B cell (primary cell): ENCODE data around the gene C4orf54.

ENCODE experiments used
- EZH2 ChIP-seq: IDR thresholded peaks from 2 replicates; pipeline ENCODE4 v1.6.1; 2012; ENCODE audit warnings: borderline replicate concordance, low read depth, mild to moderate bottlenecking, moderate library complexity, low read length; ENCODE audit not compliant: insufficient read depth, poor library complexity, severe bottlenecking
- TF ChIP-seq, protein P1 (sequence below): fragments of 200-600 bp; IDR thresholded peaks from one replicate; pipeline ENCODE4 v1.8.0; 2022; ENCODE audit warnings: antibody characterized with exemption, mild to moderate bottlenecking

DNA sequence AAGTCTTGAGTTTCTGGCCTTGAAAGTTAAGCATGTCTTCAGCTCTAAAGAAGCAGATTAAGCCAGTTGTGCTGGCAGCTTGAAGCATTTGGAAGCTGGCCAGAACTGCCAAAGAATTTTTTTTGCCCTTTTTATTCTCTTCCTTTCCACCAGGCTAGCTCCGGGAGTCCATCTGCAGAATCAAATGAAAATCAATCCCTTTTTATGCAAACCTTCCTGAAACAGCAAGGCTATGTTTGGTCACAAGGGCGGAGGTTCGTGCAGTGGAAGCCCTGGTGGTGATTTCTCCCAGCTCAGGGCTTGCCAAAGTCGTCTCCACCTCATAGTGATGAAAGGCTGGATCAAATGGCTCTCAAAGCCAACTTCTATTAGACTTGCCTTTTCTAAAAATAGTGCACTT, 21.6 kb upstream of the C4orf54 start:
- TF ChIP-seq, protein P1, sequence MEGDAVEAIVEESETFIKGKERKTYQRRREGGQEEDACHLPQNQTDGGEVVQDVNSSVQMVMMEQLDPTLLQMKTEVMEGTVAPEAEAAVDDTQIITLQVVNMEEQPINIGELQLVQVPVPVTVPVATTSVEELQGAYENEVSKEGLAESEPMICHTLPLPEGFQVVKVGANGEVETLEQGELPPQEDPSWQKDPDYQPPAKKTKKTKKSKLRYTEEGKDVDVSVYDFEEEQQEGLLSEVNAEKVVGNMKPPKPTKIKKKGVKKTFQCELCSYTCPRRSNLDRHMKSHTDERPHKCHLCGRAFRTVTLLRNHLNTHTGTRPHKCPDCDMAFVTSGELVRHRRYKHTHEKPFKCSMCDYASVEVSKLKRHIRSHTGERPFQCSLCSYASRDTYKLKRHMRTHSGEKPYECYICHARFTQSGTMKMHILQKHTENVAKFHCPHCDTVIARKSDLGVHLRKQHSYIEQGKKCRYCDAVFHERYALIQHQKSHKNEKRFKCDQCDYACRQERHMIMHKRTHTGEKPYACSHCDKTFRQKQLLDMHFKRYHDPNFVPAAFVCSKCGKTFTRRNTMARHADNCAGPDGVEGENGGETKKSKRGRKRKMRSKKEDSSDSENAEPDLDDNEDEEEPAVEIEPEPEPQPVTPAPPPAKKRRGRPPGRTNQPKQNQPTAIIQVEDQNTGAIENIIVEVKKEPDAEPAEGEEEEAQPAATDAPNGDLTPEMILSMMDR = no peak
- TF ChIP-seq EZH2 = no peak
